Endothelial cell of umbilical vein (primary cell): ENCODE data around the gene DLX1. TPM values are rescaled to one million over a fixed set of nuclear protein-coding genes. Genes with fewer than 3 reads are reported as not detected.

Experiments
- BruUV-seq: library from RNA; stranded (reverse); fragments of 400-500 nt; replicated peaks from 2 replicates; lab custom pipeline; 2021; lab: Mats Ljungman, UMichigan
- CTCF ChIA-PET: fragments of 300-600, 350-600 bp; sonication (Branson Sonifier 250); formaldehyde crosslinking; loops from one replicate; lab custom pipeline; 2021; ENCODE audit warnings: antibody characterized with exemption, inconsistent platforms; lab: Charles Lee
- POLR2A ChIA-PET: fragments of 300-600, 350-600 bp; sonication (Branson Sonifier 250); formaldehyde crosslinking; loops from one replicate; lab custom pipeline; 2021; ENCODE audit warnings: antibody characterized with exemption, inconsistent platforms; lab: Charles Lee
- DNase-seq: peaks from one replicate; pipeline ENCODE4 v3.0.0-alpha.2; 2011; ENCODE audit warnings: low read depth, low spot score
- FAIRE-seq: peaks from 2 replicates; lab custom pipeline; 2011; peaks lifted over from hg19 to GRCh38; lab: Jason Lieb, UNC
- H2AFZ ChIP-seq: 2 replicates; pipeline ENCODE4 v1.6.0; 2012; ENCODE audit warnings: low read depth, low read length, control low read depth, inconsistent platforms
- H3K27ac ChIP-seq: 2 replicates; pipeline ENCODE4 v1.5.1; 2011; ENCODE audit warnings: low read depth, mild to moderate bottlenecking, control low read depth, low read length, moderate library complexity; ENCODE audit not compliant: insufficient read depth
- H3K27me3 ChIP-seq, 2 experiments: 2 replicates each; pipeline versions ENCODE4 v1.6.0 to v1.6.1; 2011; ENCODE audit warnings: low read length in 2 of 2, mixed read lengths in 1 of 2; ENCODE audit not compliant: control insufficient read depth in 2 of 2, insufficient read depth in 2 of 2
- H3K36me3 ChIP-seq, 2 experiments: 2 replicates in 1 of 2; 3 replicates in 1 of 2; pipeline ENCODE4 v1.5.1; 2011; ENCODE audit warnings: low read length in 2 of 2, mild to moderate bottlenecking in 1 of 2, moderate library complexity in 1 of 2; ENCODE audit not compliant: control insufficient read depth in 2 of 2, insufficient read depth in 2 of 2; ENCODE audit errors: extremely low read depth in 1 of 2
- H3K4me1 ChIP-seq: 3 replicates; pipeline ENCODE4 v1.5.1; 2011; ENCODE audit warnings: mild to moderate bottlenecking, low read length; ENCODE audit not compliant: control insufficient read depth, insufficient read depth; ENCODE audit errors: extremely low read depth
- H3K4me2 ChIP-seq: 2 replicates; pipeline ENCODE4 v1.6.1; 2011; ENCODE audit warnings: low read length, control low read depth, mixed read lengths; ENCODE audit not compliant: insufficient read depth
- H3K4me3 ChIP-seq, 3 experiments: fragments of 200-600 bp in 1 of 3; sonication (generic), shearing (Covaris generic) in 1 of 3; replicated peaks in 1 of 3; 2 replicates each; pipeline ENCODE4 v1.5.1; 2011 to 2016; ENCODE audit warnings: control low read depth in 3 of 3, low read length in 3 of 3, mild to moderate bottlenecking in 2 of 3, inconsistent platforms in 1 of 3, low read depth in 1 of 3, moderate library complexity in 1 of 3; ENCODE audit not compliant: insufficient read depth in 1 of 3
- H3K79me2 ChIP-seq: 2 replicates; pipeline ENCODE4 v1.6.0; 2012; ENCODE audit warnings: low read length, inconsistent platforms; ENCODE audit not compliant: control insufficient read depth, insufficient read depth
- H3K9ac ChIP-seq: replicated peaks from 2 replicates; pipeline ENCODE3; 2011; ENCODE audit warnings: low read length, control low read depth; ENCODE audit not compliant: insufficient read depth; ENCODE audit errors: extremely low read depth
- H3K9me1 ChIP-seq: replicated peaks from 3 replicates; pipeline ENCODE4 v1.6.0; 2011; ENCODE audit warnings: mild to moderate bottlenecking, low read length; ENCODE audit not compliant: control insufficient read depth, insufficient read depth; ENCODE audit errors: extremely low read depth
- H3K9me3 ChIP-seq: replicated peaks from 2 replicates; pipeline ENCODE4 v1.5.1; 2012; ENCODE audit warnings: low read length, inconsistent platforms; ENCODE audit not compliant: control insufficient read depth, insufficient read depth
- H4K20me1 ChIP-seq: replicated peaks from 2 replicates; pipeline ENCODE3; 2011; ENCODE audit warnings: mild to moderate bottlenecking, low read length; ENCODE audit not compliant: control insufficient read depth, insufficient read depth; ENCODE audit errors: extremely low read depth
- EZH2 ChIP-seq: IDR thresholded peaks from 2 replicates; pipeline ENCODE4 v1.6.1; 2012; ENCODE audit warnings: borderline replicate concordance, low read depth, mild to moderate bottlenecking, moderate library complexity, low read length, inconsistent platforms; ENCODE audit not compliant: severe bottlenecking
- FOS ChIP-seq: IDR thresholded peaks from 2 replicates; pipeline ENCODE4 v1.6.1; 2011; ENCODE audit warnings: mild to moderate bottlenecking, low read length, moderate library complexity, borderline replicate concordance; ENCODE audit not compliant: insufficient read depth
- GATA2 ChIP-seq: IDR thresholded peaks from 2 replicates; pipeline ENCODE4 v1.7.0; 2011; ENCODE audit warnings: low read depth, mild to moderate bottlenecking, moderate library complexity, mixed read lengths, low read length; ENCODE audit not compliant: insufficient read length, insufficient read depth
- JUN ChIP-seq: IDR thresholded peaks from 2 replicates; pipeline ENCODE4 v1.6.1; 2011; ENCODE audit warnings: borderline replicate concordance, low read depth; ENCODE audit not compliant: insufficient read length, insufficient read depth
- MAX ChIP-seq: IDR thresholded peaks from 2 replicates; pipeline ENCODE4 v1.6.1; 2011; ENCODE audit not compliant: insufficient read depth, insufficient read length
- dilution Hi-C: fragments of 300-500 bp; cut with MboI; formaldehyde crosslinking; loops from one replicate; pipeline ENCODE4 v1.15.0; 2019; ENCODE audit warnings: low sequenced_read_pairs; ENCODE audit not compliant: extremely low pct_ligation_motif_present
- intact Hi-C: fragments of 100-400 bp; cut with micrococcal nuclease; formaldehyde crosslinking; loops from one replicate; pipeline ENCODE4 v1.10.0; 2022
- polyA plus RNA-seq, 4 experiments: library from polyadenylated mRNA; depleted of rRNA in 3 of 4; stranded (reverse) in 3 of 4; unstranded in 1 of 4; fragments of >200 nt; gene quantifications; 2 replicates each; pipeline versions ENCODE4 v1.2.1 to v1.2.3, GENCODE V29; 2011 to 2012; ENCODE audit warnings: missing spikeins in 1 of 4
- total RNA-seq: library from RNA; stranded (reverse); gene quantifications from 2 replicates; pipeline ENCODE4 v1.2.3, GENCODE V29; 2021

The DLX1 gene
- total and polyA plus RNA-seq, 2 donors (not counting 3 experiments of a cell fraction or from before 2014, with no cell fraction given), result 0.12 TPM; not detected in 1

DNA sequence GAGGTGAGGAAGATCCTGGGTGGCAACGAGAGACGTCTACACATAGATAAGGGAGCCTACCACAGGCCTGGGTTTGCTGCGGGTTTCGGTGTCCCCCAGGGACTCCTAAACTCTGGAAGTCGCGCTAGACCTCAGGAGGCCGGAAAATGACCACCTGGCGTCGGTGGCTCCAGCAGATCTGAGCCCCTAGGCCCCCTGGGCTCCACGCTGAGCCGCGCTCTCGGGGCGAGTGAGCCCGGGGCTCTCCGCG, 987 bp upstream of the DLX1 start:
- no peak overlapping the region for H3K4me3 ChIP-seq
- BruUV-seq, result no TSS peak
- H3K9me3 ChIP-seq, result no peaks in the 10 kb centered on the region
- ChIA-PET POLR2A (no interaction called here), CTCF (interaction anchor here (1.3 to 2.7 kb wide), 4 partner anchors 11 to 21 kb away, joined by 5 to 12 read pairs (median 8); partner anchors contain the start of gene DLX2)
- peaks cover 20% of the 10 kb centered on the region for H3K4me1 ChIP-seq
- H4K20me1 ChIP-seq, result no peaks in the 10 kb centered on the region
- no peaks in the 10 kb centered on the region for H3K79me2 ChIP-seq
- FAIRE-seq (no peak), DNase-seq (no peak)
- no peak overlapping the region for H3K27ac ChIP-seq
- dilution Hi-C loops (no loop called here), intact Hi-C loops (loop anchor here (2.0 kb wide), 1 partner anchor 162 kb away; the partner anchor contains the start of gene HAT1)
- H3K27me3 ChIP-seq, result peaks cover 87 to 99% of the 10 kb centered on the region in 2 experiments
- H3K36me3 ChIP-seq, result no peaks in the 10 kb centered on the region
- no peak overlapping the region for H3K9ac ChIP-seq
- TF ChIP-seq JUN, result no peak
- TF ChIP-seq FOS, result no peak
- peak; percentile 26 for TF ChIP-seq EZH2
- TF ChIP-seq MAX, result no peak
- no peak for TF ChIP-seq GATA2
- peak overlapping the region; percentile 80 for H2AFZ ChIP-seq
- H3K9me1 ChIP-seq, result no peaks in the 10 kb centered on the region
- H3K4me2 ChIP-seq, result peak overlapping the region; percentile 68

DNA sequence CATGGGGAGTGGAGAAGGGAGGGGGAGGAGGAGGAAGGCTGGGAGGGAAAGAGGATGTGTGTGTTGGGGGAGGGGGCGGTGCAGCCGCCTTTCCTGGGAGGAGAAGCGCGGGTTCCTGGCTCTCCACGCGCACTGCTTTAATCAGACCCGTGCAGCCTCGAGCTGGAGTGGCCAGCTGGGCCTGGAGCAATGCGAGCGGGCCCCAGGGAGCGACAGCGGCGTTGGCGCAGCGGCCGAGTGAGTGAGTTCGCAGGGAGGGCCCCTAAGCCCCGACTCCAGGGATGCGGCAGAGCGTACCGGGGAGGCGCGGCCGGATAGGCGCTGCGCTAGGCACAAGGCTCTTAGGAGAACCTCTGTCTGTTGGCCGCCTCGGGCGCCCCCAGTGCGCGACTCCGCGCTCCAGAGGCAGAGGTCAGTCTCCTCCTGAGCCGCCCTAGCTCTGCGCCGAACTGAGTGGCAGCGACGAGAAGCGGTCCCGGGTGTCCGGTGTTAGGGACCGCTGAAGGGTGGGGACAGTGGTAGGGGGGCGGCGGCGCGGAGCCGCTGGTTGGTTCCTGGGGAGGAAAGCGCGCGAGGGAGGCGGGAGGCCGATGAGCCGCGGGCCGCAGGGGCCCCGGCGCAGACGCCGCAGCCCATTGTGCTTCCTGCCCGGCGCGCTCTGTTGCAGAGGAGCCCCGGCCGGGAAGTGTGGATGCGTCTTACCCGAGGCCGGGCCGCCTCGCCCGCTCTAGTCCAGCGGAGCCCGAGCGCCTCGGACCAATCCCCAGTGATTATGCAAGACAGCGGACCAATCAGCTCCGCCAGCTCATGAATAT, 455 bp upstream of the DLX1 start:
- CTCF ChIA-PET, result interaction anchor here (0.6 to 2.7 kb wide), 7 partner anchors 11 to 328 kb away, joined by 3 to 12 read pairs (median 5); partner anchors contain the start of gene DLX2
- Histone ChIP-seq H3K9me1 (no peaks in the 10 kb centered on the region), H3K79me2 (no peaks in the 10 kb centered on the region), H3K27me3 (peaks cover 92 to 100% of the 10 kb centered on the region in 2 experiments), H4K20me1 (no peaks in the 10 kb centered on the region), H3K9ac (no peak overlapping the region), H3K36me3 (no peaks in the 10 kb centered on the region), H3K4me2 (peak overlapping the region; percentile 68), H3K27ac (no peak overlapping the region), H2AFZ (peak overlapping the region; percentile 80), H3K4me3 (peak overlapping the region; percentile 26 to 40 (median 30)), H3K4me1 (peaks cover 20% of the 10 kb centered on the region), H3K9me3 (no peaks in the 10 kb centered on the region)
- TF ChIP-seq JUN (no peak), EZH2 (peak; percentile 40)
- dilution Hi-C loops, result no loop called here
- BruUV-seq, result no TSS peak
- POLR2A ChIA-PET, result no interaction called here
- FAIRE-seq (peak; percentile 96), DNase-seq (peak; percentile 83)
- intact Hi-C loops, result loop anchor here (1.0 to 2.0 kb wide), 3 partner anchors 8 to 162 kb away; partner anchors contain the start of genes DLX2 and HAT1
